Neural cell (in vitro differentiated cells): ENCODE measurements around the gene CAMKMT. TPM values are rescaled to one million over a fixed set of nuclear protein-coding genes. Genes with fewer than 3 reads are reported as not detected.
"Not testable (repeated sequence)": the region's sequence is repeated elsewhere in the genome, so short reads cannot be mapped to it uniquely, and the experiment has no call there.

ENCODE experiments used
- H2AFZ ChIP-seq: fragments of 200-600, 300-800 bp; sonication (generic), shearing (Covaris generic); 2 replicates; pipeline ENCODE4 v1.6.0; 2014; ENCODE audit warnings: low read depth, mild to moderate bottlenecking, antibody characterized with exemption, low read length, moderate library complexity
- H3F3A ChIP-seq: fragments of 200-600 bp; shearing (Covaris generic); 2 replicates; pipeline ENCODE4 v1.6.1; 2016; ENCODE audit warnings: mild to moderate bottlenecking, moderate library complexity, mixed read lengths, antibody characterized with exemption, low read length; ENCODE audit not compliant: insufficient read depth, poor library complexity, severe bottlenecking
- H3K27ac ChIP-seq: fragments of 200-600, 300-800 bp; sonication (generic), shearing (Covaris generic); 2 replicates; pipeline ENCODE4 v1.5.1; 2014; ENCODE audit warnings: mild to moderate bottlenecking, low read length, moderate library complexity
- H3K27me3 ChIP-seq: fragments of 300-800, 200-600 bp; sonication (generic), shearing (Covaris generic); 2 replicates; pipeline ENCODE4 v1.6.0; 2014; ENCODE audit warnings: mild to moderate bottlenecking, low read depth, low read length, moderate library complexity; ENCODE audit not compliant: insufficient read depth
- H3K36me3 ChIP-seq: fragments of 300-800, 200-600 bp; sonication (generic), shearing (Covaris generic); 2 replicates; pipeline ENCODE4 v1.5.1; 2014; ENCODE audit warnings: mild to moderate bottlenecking, antibody characterized with exemption, low read length, moderate library complexity; ENCODE audit not compliant: insufficient read depth
- H3K4me2 ChIP-seq: fragments of 300-800, 200-600 bp; sonication (generic), shearing (Covaris generic); 2 replicates; pipeline ENCODE4 v1.6.0; 2014; ENCODE audit warnings: mild to moderate bottlenecking, low read length
- H3K4me3 ChIP-seq: fragments of 300-800, 200-600 bp; sonication (generic), shearing (Covaris generic); 2 replicates; pipeline ENCODE4 v1.5.1; 2014; ENCODE audit warnings: mild to moderate bottlenecking, low read length, moderate library complexity
- H3K79me2 ChIP-seq: fragments of 200-600 bp; shearing (Covaris generic); replicated peaks from 2 replicates; pipeline ENCODE4 v1.6.0; 2014; ENCODE audit warnings: mild to moderate bottlenecking, low read length, moderate library complexity; ENCODE audit not compliant: insufficient read depth
- H3K9ac ChIP-seq: fragments of 300-800, 200-600 bp; sonication (generic), shearing (Covaris generic); 2 replicates; pipeline ENCODE4 v1.6.1; 2016; ENCODE audit warnings: mild to moderate bottlenecking, low read length, mixed read lengths
- H3K9me2 ChIP-seq: fragments of 200-600 bp; shearing (Covaris generic); 2 replicates; pipeline ENCODE4 v1.6.1; 2016; ENCODE audit warnings: mild to moderate bottlenecking, low read length, mixed read lengths; ENCODE audit not compliant: insufficient read depth
- H3K9me3 ChIP-seq: fragments of 200-600, 300-800 bp; sonication (generic), shearing (Covaris generic); 2 replicates; pipeline ENCODE4 v1.6.1; 2016; ENCODE audit warnings: mild to moderate bottlenecking, mixed run types, low read length, moderate library complexity, mixed read lengths
- H4K20me1 ChIP-seq: fragments of 200-600 bp; shearing (Covaris generic); 2 replicates; pipeline ENCODE4 v1.6.1; 2016; ENCODE audit warnings: mild to moderate bottlenecking, mixed run types; ENCODE audit not compliant: insufficient read depth
- EP300 ChIP-seq: fragments of 450-650 bp; conservative IDR thresholded peaks from 2 replicates; pipeline ENCODE4 v1.6.1; 2014; ENCODE audit warnings: antibody characterized with exemption, mild to moderate bottlenecking, moderate library complexity; ENCODE audit not compliant: poor library complexity, severe bottlenecking
- EZH2 ChIP-seq: fragments of 200-600, 300-800 bp; shearing (Covaris generic), sonication (generic); IDR thresholded peaks from 2 replicates; pipeline ENCODE4 v1.6.1; 2014; ENCODE audit warnings: antibody characterized with exemption, low read length, borderline replicate concordance, mild to moderate bottlenecking; ENCODE audit not compliant: insufficient read depth, poor library complexity, severe bottlenecking
- MXI1 ChIP-seq: fragments of 450-650 bp; conservative IDR thresholded peaks from 2 replicates; pipeline ENCODE4 v1.6.1; 2014; ENCODE audit warnings: antibody characterized with exemption, mild to moderate bottlenecking; ENCODE audit not compliant: poor library complexity, severe bottlenecking
- POLR2AphosphoS5 ChIP-seq: IDR thresholded peaks from 2 replicates; pipeline ENCODE4 v1.6.1; 2012
- RAD21 ChIP-seq: fragments of 450-650 bp; conservative IDR thresholded peaks from 2 replicates; pipeline ENCODE4 v1.6.1; 2014; ENCODE audit warnings: antibody characterized with exemption, mild to moderate bottlenecking, moderate library complexity
- SMC3 ChIP-seq: fragments of 450-650 bp; conservative IDR thresholded peaks from 2 replicates; pipeline ENCODE4 v1.6.1; 2014; ENCODE audit warnings: antibody characterized with exemption, mild to moderate bottlenecking, moderate library complexity; ENCODE audit not compliant: poor library complexity
- TAF1 ChIP-seq: IDR thresholded peaks from 2 replicates; pipeline ENCODE4 v1.6.1; 2012; ENCODE audit warnings: low read depth
- polyA plus RNA-seq: library from polyadenylated mRNA; depleted of rRNA; stranded (reverse); fragments of >200 nt; gene quantifications from 2 replicates; pipeline ENCODE4 v1.2.3, GENCODE V29; 2014
- TF ChIP-seq, protein P1 (sequence below): fragments of 450-650 bp; IDR thresholded peaks from 2 replicates; pipeline ENCODE4 v1.5.1; 2014; ENCODE audit warnings: antibody characterized with exemption, mild to moderate bottlenecking, moderate library complexity; ENCODE audit not compliant: poor library complexity, severe bottlenecking
- TF ChIP-seq, protein P2 (sequence below): IDR thresholded peaks from 2 replicates; pipeline ENCODE4 v1.6.1; 2012; ENCODE audit warnings: borderline replicate concordance

The CAMKMT gene
- polyA plus RNA-seq, 1 donor from 2014 or later, result 5.1 TPM

DNA sequence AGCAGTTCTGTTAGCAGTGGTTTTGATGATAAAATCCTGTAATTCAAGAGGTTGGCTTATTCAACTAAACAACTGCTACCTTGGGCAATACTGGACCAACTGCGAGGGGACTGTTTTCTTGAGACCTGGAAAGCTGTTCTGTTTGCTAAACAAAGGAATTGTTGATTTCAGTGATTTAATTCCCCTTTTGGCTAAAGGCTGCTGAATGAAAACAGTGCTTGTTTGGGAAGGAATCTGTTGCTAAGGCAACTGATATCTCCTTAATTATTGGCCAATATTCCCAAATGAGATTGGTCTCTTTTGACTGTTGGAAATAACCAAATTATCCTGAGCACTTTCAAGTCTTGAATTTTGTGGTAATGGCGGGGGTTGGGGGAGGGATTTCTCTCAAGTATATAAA is 136.8 kb downstream of the CAMKMT start:
- H4K20me1 ChIP-seq, result no peaks in the 10 kb centered on the region
- H3K9me2 ChIP-seq, result no peaks in the 10 kb centered on the region
- TF ChIP-seq MXI1, result no peak
- TF ChIP-seq EZH2, result no peak
- no peak for TF ChIP-seq EP300
- no peak for TF ChIP-seq RAD21
- TF ChIP-seq, protein P1, sequence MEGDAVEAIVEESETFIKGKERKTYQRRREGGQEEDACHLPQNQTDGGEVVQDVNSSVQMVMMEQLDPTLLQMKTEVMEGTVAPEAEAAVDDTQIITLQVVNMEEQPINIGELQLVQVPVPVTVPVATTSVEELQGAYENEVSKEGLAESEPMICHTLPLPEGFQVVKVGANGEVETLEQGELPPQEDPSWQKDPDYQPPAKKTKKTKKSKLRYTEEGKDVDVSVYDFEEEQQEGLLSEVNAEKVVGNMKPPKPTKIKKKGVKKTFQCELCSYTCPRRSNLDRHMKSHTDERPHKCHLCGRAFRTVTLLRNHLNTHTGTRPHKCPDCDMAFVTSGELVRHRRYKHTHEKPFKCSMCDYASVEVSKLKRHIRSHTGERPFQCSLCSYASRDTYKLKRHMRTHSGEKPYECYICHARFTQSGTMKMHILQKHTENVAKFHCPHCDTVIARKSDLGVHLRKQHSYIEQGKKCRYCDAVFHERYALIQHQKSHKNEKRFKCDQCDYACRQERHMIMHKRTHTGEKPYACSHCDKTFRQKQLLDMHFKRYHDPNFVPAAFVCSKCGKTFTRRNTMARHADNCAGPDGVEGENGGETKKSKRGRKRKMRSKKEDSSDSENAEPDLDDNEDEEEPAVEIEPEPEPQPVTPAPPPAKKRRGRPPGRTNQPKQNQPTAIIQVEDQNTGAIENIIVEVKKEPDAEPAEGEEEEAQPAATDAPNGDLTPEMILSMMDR, result no peak
- TF ChIP-seq, protein P2, sequence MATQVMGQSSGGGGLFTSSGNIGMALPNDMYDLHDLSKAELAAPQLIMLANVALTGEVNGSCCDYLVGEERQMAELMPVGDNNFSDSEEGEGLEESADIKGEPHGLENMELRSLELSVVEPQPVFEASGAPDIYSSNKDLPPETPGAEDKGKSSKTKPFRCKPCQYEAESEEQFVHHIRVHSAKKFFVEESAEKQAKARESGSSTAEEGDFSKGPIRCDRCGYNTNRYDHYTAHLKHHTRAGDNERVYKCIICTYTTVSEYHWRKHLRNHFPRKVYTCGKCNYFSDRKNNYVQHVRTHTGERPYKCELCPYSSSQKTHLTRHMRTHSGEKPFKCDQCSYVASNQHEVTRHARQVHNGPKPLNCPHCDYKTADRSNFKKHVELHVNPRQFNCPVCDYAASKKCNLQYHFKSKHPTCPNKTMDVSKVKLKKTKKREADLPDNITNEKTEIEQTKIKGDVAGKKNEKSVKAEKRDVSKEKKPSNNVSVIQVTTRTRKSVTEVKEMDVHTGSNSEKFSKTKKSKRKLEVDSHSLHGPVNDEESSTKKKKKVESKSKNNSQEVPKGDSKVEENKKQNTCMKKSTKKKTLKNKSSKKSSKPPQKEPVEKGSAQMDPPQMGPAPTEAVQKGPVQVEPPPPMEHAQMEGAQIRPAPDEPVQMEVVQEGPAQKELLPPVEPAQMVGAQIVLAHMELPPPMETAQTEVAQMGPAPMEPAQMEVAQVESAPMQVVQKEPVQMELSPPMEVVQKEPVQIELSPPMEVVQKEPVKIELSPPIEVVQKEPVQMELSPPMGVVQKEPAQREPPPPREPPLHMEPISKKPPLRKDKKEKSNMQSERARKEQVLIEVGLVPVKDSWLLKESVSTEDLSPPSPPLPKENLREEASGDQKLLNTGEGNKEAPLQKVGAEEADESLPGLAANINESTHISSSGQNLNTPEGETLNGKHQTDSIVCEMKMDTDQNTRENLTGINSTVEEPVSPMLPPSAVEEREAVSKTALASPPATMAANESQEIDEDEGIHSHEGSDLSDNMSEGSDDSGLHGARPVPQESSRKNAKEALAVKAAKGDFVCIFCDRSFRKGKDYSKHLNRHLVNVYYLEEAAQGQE, result no peak
- no peak for TF ChIP-seq SMC3
- no peak for TF ChIP-seq POLR2AphosphoS5
- no peak for TF ChIP-seq TAF1
- H3K79me2 ChIP-seq, result no peaks in the 10 kb centered on the region
- H3K9ac ChIP-seq, result no peak overlapping the region
- H3F3A ChIP-seq, result no peaks in the 10 kb centered on the region
- H3K4me2 ChIP-seq, result no peak overlapping the region
- no peak overlapping the region for H3K27ac ChIP-seq
- H3K4me3 ChIP-seq, result no peak overlapping the region
- H3K9me3 ChIP-seq, result no peaks in the 10 kb centered on the region
- no peaks in the 10 kb centered on the region for H3K36me3 ChIP-seq
- no peaks in the 10 kb centered on the region for H3K27me3 ChIP-seq
- H2AFZ ChIP-seq, result no peak overlapping the region

DNA sequence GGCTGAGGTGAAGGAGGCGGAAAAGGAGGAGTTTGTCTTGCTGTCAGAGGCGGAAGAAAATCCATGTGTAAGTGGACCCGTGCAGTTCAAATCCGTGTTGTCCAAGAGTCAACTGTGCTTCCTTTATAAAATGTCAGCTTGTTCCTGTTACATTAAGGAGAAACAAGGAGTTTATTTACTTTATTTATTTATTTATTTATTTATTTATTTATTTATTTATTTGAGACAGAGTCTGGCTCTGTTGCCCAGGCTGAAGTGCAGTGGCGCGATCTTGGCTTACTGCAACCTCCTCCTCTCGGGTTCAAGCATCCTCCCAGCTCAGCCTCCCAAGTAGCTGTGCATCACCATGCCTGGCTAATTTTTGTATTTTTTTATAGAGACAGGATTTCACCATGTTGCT is 143.9 kb downstream of the CAMKMT start:
- H3K9me3 ChIP-seq, H3K27me3 ChIP-seq, H3F3A ChIP-seq, H4K20me1 ChIP-seq, H2AFZ ChIP-seq, H3K9ac ChIP-seq, H3K36me3 ChIP-seq, H3K4me3 ChIP-seq, H3K9me2 ChIP-seq, H3K79me2 ChIP-seq, H3K4me2 ChIP-seq, H3K27ac ChIP-seq: not testable (repeated sequence)

DNA sequence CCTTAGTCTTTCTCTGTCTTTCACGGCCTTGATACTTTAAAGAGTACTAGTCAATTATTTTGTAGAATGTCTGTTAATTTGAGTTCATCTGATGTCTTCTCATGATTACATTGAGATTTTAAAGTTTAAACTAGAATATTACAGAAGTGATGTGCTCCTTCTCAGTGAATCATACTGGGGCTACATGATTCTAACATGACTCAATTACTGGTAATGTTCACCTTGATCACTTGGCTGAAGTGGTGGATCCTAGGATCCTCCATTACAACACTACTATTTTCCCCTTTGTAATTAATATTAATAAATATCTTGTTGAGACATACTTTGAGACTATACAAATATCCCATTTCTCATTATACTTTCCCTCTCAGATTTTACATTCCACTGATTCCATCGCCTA is 148.5 kb downstream of the CAMKMT start:
- TF ChIP-seq RAD21, result no peak
- TF ChIP-seq TAF1, result no peak
- no peak for TF ChIP-seq MXI1
- TF ChIP-seq, protein P2, result no peak
- no peak for TF ChIP-seq SMC3
- no peak for TF ChIP-seq POLR2AphosphoS5
- TF ChIP-seq, protein P1, result no peak
- TF ChIP-seq EZH2, result no peak
- no peak for TF ChIP-seq EP300
- no peak overlapping the region for H3K27ac ChIP-seq
- no peaks in the 10 kb centered on the region for H3F3A ChIP-seq
- H3K36me3 ChIP-seq, result no peaks in the 10 kb centered on the region
- H3K9ac ChIP-seq, result no peak overlapping the region
- H4K20me1 ChIP-seq, result no peaks in the 10 kb centered on the region
- no peaks in the 10 kb centered on the region for H3K27me3 ChIP-seq
- H3K4me3 ChIP-seq, result no peak overlapping the region
- H3K9me3 ChIP-seq, result no peaks in the 10 kb centered on the region
- no peak overlapping the region for H3K4me2 ChIP-seq
- H2AFZ ChIP-seq, result no peak overlapping the region
- H3K9me2 ChIP-seq, result no peaks in the 10 kb centered on the region
- H3K79me2 ChIP-seq, result no peaks in the 10 kb centered on the region
